Left kidney (tissue), 2 donors: ENCODE data around the gene ANKK1. TPM values are rescaled to one million over a fixed set of nuclear protein-coding genes. Genes with fewer than 3 reads are reported as not detected.

ENCODE experiments used
- DNase-seq: peaks from one replicate; pipeline ENCODE4 v3.0.0-alpha.2; 2013
- polyA plus RNA-seq: library from polyadenylated mRNA; unstranded; fragments of 120-200 nt; gene quantifications from one replicate; pipeline ENCODE4 v1.2.1, GENCODE V29; 2013; ENCODE audit not compliant: insufficient read length

Gene ANKK1
- polyA plus RNA-seq, 1 donor: 0.60 TPM

DNA sequence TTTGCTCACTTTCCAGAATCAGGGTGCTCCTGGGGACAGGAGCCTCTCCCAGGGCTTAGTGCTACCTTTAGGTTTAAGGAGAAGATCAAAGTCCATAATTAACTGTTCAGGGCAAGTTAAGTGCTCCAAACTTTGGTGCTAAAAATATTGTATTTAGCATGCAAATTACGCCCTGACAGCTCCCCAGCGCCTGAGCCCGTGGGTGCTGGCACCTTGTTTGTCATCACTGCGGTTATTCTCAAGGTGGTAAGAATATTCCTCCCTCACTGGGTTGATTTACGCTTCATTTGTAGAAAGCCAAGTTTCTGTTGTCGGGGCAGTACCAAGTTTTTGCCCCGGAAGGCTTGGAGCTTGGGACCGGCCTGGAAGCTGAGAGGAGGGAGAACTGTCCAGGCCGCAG is 21.3 kb downstream of the ANKK1 start:
- no peak for DNase-seq

- no peak for DNase-seq
Measured at GRCh38 chr11:113409526-113409925, 21.9 kb downstream of the ANKK1 start.

- no peak for DNase-seq
Measured at GRCh38 chr11:113410414-113411135, 23.0 kb downstream of the ANKK1 start.

DNA sequence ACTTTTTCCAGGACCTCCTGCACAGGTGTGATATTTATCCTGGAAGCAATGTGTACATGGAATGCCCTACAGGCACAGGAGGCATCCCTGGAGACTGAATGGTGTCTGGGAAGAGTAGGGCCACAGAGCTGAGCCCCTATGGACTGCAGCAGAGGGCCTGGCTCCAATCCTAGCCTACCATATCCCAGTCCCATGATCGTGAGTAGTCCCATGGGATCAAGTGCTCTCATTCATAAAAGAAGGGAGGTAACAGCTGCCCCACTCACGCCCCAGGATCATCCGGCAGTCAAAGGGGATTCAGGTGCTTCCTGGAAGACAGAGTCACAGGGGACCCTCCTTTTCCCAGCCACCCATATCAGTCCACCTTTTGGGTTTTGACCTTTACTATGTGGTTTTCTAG is 24.0 kb downstream of the ANKK1 start:
- DNase-seq: no peak

DNA sequence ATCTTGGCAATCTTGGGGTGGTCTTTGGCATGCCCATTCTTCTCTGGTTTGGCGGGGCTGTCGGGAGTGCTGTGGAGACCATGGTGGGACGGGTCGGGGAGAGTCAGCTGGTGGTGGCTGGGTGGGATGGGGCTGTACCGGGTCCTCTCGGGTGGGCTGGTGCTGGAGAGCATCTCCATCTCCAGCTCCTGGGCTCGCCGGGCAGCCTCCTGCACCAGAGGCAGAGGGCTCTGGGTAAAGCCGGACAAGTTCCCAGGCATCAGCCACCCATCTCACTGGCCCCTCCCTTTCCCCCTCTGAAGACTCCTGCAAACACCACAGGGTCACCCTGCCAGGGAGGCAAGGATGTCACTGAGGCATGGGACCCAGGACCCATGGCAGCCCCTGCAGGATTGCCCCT is 25.1 kb downstream of the ANKK1 start:
- no peak for DNase-seq

DNA sequence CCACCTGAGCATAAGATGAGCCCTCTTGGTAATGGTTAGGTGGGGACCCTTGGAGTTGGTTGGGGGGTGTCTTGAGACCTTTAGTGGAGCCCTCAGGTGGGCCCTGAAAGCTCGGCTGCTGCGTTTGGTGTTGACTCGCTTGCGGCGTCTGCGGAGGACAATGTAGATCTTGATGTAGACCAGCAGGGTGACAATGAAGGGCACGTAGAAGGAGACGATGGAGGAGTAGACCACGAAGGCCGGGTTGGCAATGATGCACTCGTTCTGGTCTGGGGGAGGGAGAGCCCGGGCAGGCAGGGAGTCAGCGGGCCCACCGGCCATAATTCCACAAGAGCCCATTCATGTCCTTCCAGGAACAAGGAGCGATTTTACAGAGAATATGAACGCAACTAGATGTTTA is 27.8 kb downstream of the ANKK1 start:
- no peak for DNase-seq

DNA sequence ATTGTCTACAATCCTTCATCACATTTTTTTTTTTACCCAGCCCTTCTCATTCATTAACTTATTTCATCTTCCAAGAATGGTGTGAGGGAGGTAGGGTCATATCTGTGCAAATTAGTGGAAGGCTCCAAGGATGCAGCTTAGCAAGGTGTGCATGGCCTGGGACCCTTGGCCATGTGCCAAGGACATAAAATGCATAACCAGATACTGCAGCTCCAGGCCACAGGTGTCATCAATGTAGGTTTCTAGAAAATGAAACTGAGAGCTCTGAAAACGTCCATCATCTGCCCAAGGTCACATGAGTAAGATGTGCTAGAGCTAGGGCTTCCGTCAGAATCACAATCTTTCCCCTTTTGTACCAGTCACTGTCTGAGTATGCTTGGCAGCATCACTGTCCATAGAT is 29.8 kb downstream of the ANKK1 start:
- DNase-seq: no peak

DNA sequence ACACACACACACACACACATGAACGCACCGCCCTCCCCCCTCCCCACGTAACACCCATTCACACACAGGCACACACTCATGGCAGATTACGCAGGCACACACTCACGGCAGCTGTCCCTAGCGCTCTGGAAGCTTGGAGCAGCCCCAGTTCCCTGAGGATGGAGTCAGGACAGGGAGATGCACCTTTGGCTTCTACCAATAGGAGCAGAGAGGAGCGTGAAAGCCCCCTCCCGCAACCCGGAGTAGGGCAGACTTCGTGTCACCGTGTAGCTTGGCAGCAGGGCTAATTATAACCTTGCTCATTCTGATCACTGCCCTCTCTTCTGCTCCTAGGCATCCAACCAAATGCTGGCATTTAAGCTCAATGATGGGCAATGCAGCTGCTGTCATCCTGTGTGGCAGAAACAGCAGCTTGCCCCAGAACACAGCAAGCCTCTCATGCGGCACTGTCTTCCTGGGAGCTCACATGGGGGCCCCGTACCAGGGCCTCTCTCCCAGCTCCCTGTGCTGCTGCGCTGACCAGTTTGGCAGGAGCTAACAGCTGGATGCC is 31.9 kb downstream of the ANKK1 start:
- DNase-seq: no peak

- no peak for DNase-seq
Measured at GRCh38 chr11:113420808-113421207, 33.2 kb downstream of the ANKK1 start.

DNA sequence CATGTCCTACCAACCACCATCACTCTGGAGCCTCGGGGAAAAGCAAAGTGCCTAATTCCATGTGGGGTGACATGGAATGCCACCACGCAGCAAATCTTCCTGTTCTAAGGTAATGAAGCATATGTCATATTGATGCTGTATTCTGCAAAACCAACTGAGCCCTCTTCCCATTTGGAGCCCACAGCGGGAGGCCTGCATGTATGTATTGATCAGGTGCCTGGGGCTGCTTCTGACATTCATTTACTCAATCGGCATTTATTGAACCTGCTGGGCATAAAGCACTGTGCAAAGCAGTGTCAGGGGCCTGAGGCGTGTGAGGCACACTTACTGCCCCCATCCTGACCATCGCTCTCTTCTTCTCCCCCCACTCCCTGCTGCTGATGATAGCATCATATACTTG is 39.1 kb downstream of the ANKK1 start:
- DNase-seq: no peak

DNA sequence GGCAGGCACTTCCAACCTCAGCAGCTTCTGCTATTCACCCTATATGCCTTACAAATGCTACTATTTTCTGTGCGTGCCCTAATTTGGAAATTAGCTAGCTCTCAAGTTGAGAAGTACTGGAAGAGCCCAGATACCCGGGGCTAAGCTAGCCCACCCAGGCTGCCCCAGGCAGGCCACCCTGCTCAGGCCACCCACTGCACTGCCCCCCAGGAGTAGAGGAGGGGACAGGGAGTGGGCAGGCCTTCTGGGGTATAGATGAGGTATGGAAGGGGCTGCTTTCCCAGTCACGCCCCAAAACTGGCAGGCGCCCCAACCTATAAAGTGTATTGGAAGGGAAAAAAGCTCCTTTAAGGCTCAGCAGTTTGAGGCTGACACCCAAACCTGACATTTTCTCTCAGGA is 44.2 kb downstream of the ANKK1 start:
- DNase-seq: no peak

- DNase-seq: no peak
Measured at GRCh38 chr11:113435190-113435968, 47.8 kb downstream of the ANKK1 start.

GRCh38 chr11:113436672-113437252 is 49.2 kb downstream of the ANKK1 start:
- DNase-seq: no peak

GRCh38 chr11:113440816-113441215 is 53.2 kb downstream of the ANKK1 start:
- no peak for DNase-seq

DNA sequence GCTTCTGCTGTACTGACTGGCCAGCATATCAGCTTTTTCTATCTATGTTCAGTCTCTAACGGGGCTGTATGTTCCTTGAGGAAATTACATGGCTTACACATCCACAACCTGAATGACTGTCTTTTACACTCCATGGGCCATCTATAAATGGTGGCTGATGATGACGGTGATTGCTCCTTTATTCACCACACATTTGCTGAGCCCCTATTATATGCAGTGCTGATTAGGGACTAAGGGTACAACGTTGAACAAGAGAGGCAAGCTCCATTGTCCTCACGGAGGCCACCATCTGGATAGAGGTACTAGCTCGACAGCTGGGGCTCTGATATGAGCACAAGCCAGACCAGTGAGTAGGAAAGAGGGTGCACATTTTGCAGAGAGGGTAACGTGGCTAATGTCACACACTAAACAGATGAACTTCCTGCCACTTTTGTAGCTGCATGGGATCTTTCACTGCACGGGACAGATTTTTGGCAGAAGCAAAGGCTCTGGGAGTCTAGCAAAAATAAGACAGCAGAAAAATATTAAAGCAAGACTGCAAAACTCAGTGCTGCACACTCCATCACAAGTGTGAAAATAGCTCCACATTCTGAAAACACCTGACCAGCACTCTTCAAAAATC is 57.0 kb downstream of the ANKK1 start:
- peak; percentile 3 for DNase-seq

DNA sequence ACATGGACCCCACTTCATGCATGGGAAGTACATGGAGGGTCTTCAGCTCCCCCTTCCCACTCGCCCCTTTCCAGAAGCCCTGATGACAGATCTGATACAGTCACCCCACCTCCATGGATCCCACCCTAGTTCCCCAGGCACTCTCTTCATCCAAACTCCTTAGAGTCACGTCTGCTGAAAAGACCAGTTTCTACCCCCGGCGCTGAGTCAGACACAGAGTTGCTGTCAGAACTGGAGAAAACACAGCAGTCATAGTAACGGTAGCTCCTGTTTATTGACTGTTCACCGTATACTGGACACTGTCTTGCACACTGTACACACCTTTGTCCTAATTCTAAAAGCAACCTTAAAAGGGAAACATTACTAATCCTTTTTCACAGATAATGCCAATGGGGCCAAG is 58.5 kb downstream of the ANKK1 start:
- no peak for DNase-seq

- no peak for DNase-seq
Measured at GRCh38 chr11:113446938-113447337, 59.4 kb downstream of the ANKK1 start.

GRCh38 chr11:113447621-113448315 is 60.2 kb downstream of the ANKK1 start:
- no peak for DNase-seq

GRCh38 chr11:113448316-113448677 is 60.7 kb downstream of the ANKK1 start:
- no peak for DNase-seq

DNA sequence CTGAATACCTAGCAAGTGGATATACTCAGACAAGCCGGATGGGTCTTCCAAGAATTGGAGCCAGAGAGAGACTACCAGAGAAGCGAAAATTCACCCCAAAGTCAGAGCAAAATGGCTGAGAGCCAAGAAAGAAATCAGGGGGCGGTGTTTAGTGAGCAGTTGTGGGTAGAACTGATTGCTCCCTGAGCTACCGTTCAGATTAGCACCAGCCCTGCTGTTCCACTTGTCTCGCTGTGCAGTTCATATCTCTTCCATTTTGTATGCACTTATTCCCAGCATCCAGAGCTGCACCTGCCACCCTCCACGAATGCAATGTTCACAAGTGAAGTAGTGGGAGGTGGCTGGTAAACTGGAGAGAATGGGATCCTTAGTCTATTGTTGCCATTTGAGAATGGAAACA is 62.2 kb downstream of the ANKK1 start:
- no peak for DNase-seq
